Skeletal muscle tissue (tissue), 4 donors: ENCODE results near the gene SLC7A5. TPM values are rescaled to one million over a fixed set of nuclear protein-coding genes. Genes with fewer than 3 reads are reported as not detected.
"Not testable (repeated sequence)": the region's sequence is repeated elsewhere in the genome, so short reads cannot be mapped to it uniquely, and the experiment has no call there.

Experiments
- H3K27ac ChIP-seq: one replicate; pipeline ENCODE4 v1.7.0; 2013; ENCODE audit warnings: mild to moderate bottlenecking, low read depth, low read length, inconsistent platforms
- H3K27me3 ChIP-seq, 3 donors: one replicate each; pipeline ENCODE4 v1.7.0; 2013; ENCODE audit warnings: low read length in 3 of 3; ENCODE audit not compliant: control insufficient read depth in 3 of 3, insufficient read depth in 3 of 3
- H3K36me3 ChIP-seq, 3 donors: one replicate each; pipeline ENCODE4 v1.7.0; 2013; ENCODE audit warnings: low read length in 3 of 3; ENCODE audit not compliant: control insufficient read depth in 3 of 3, insufficient read depth in 3 of 3
- H3K4me1 ChIP-seq, 3 donors: one replicate each; pipeline ENCODE4 v1.7.0; 2013; ENCODE audit warnings: low read length in 3 of 3, mild to moderate bottlenecking in 3 of 3; ENCODE audit not compliant: control insufficient read depth in 3 of 3, insufficient read depth in 3 of 3
- H3K4me3 ChIP-seq, 3 donors: one replicate each; pipeline ENCODE4 v1.7.0; 2013; ENCODE audit warnings: low read length in 3 of 3
- H3K9ac ChIP-seq, 3 donors: one replicate each; pipeline ENCODE4 v1.7.0; 2013; ENCODE audit warnings: low read length in 3 of 3, mild to moderate bottlenecking in 3 of 3, moderate library complexity in 2 of 3, low read depth in 1 of 3
- H3K9me3 ChIP-seq, 3 donors: one replicate each; pipeline ENCODE4 v1.7.0; 2013; ENCODE audit warnings: low read length in 3 of 3; ENCODE audit not compliant: control insufficient read depth in 3 of 3
- total RNA-seq: library from RNA; depleted of rRNA; stranded (reverse); fragments of >200 nt; gene quantifications from one replicate; pipeline ENCODE4 v1.2.3, GENCODE V29; 2014
- donor health status: Osteomylitis.

The SLC7A5 gene
- total RNA-seq, 1 donor from 2014 or later: 3.1 TPM

GRCh38 chr16:87889762-87890161 lies 20.5 kb upstream of the SLC7A5 start:
- H3K36me3 ChIP-seq, H3K9ac ChIP-seq, H3K27ac ChIP-seq, H3K9me3 ChIP-seq, H3K4me3 ChIP-seq, H3K27me3 ChIP-seq: not testable (repeated sequence)
- H3K4me1 ChIP-seq: peaks cover 6 to 11% (median 6%) of the 10 kb centered on the region in 3 donors

GRCh38 chr16:87888346-87888745 lies 19.0 kb upstream of the SLC7A5 start:
- H3K9ac ChIP-seq, H3K36me3 ChIP-seq, H3K9me3 ChIP-seq, H3K27me3 ChIP-seq, H3K27ac ChIP-seq, H3K4me1 ChIP-seq, H3K4me3 ChIP-seq: not testable (repeated sequence)

- not testable (repeated sequence) for H3K27me3 ChIP-seq, H3K27ac ChIP-seq, H3K9me3 ChIP-seq, H3K4me1 ChIP-seq, H3K36me3 ChIP-seq, H3K9ac ChIP-seq, H3K4me3 ChIP-seq
Measured at GRCh38 chr16:87887931-87888330, 18.6 kb upstream of the SLC7A5 start.

GRCh38 chr16:87885371-87885967 lies 16.2 kb upstream of the SLC7A5 start:
- not testable (repeated sequence) for H3K27me3 ChIP-seq, H3K4me3 ChIP-seq, H3K9ac ChIP-seq, H3K9me3 ChIP-seq, H3K27ac ChIP-seq, H3K4me1 ChIP-seq, H3K36me3 ChIP-seq

GRCh38 chr16:87882436-87883019 lies 13.2 kb upstream of the SLC7A5 start:
- Histone ChIP-seq H3K4me3 (no peak overlapping the region), H3K9ac (no peak overlapping the region), H3K36me3 (no peaks in the 10 kb centered on the region), H3K9me3 (no peaks in the 10 kb centered on the region), H3K4me1 (no peaks in the 10 kb centered on the region), H3K27ac (no peak overlapping the region), H3K27me3 (peaks cover 0 to 11% (median 5%) of the 10 kb centered on the region in 3 donors)

- Histone ChIP-seq H3K36me3 (no peaks in the 10 kb centered on the region), H3K9ac (no peak overlapping the region), H3K4me1 (no peaks in the 10 kb centered on the region), H3K27me3 (peaks cover 0 to 14% (median 6%) of the 10 kb centered on the region in 3 donors), H3K9me3 (no peaks in the 10 kb centered on the region), H3K4me3 (no peak overlapping the region), H3K27ac (no peak overlapping the region)
Measured at GRCh38 chr16:87881324-87882200, 12.3 kb upstream of the SLC7A5 start.

GRCh38 chr16:87880117-87880696 lies 10.9 kb upstream of the SLC7A5 start:
- Histone ChIP-seq H3K27ac (no peak overlapping the region), H3K9ac (no peak overlapping the region), H3K27me3 (peaks cover 0 to 17% (median 11%) of the 10 kb centered on the region in 3 donors), H3K4me1 (no peaks in the 10 kb centered on the region), H3K4me3 (no peak overlapping the region), H3K36me3 (no peaks in the 10 kb centered on the region), H3K9me3 (no peaks in the 10 kb centered on the region)

GRCh38 chr16:87879411-87880013 lies 10.2 kb upstream of the SLC7A5 start:
- H3K9ac ChIP-seq, H3K36me3 ChIP-seq, H3K4me1 ChIP-seq, H3K4me3 ChIP-seq, H3K9me3 ChIP-seq, H3K27ac ChIP-seq: not testable (repeated sequence)
- peaks cover 5 to 24% (median 15%) of the 10 kb centered on the region in 3 donors for H3K27me3 ChIP-seq

- peaks cover 6 to 26% (median 16%) of the 10 kb centered on the region in 3 donors for H3K27me3 ChIP-seq
- no peaks in the 10 kb centered on the region for H3K4me1 ChIP-seq
- no peak overlapping the region for H3K9ac ChIP-seq
- no peak overlapping the region for H3K27ac ChIP-seq
- no peak overlapping the region for H3K4me3 ChIP-seq
- no peaks in the 10 kb centered on the region for H3K36me3 ChIP-seq
- H3K9me3 ChIP-seq: no peaks in the 10 kb centered on the region
Measured at GRCh38 chr16:87878704-87879103, 9.4 kb upstream of the SLC7A5 start.
